H1 (cell line): ENCODE measurements around the gene AFG1L. TPM values are rescaled to one million over a fixed set of nuclear protein-coding genes. Genes with fewer than 3 reads are reported as not detected.

Experiments used
- CTCF ChIA-PET: fragments of 300-600 bp; sonication (Branson Sonifier 250); formaldehyde crosslinking; loops from one replicate; lab custom pipeline; 2021; ENCODE audit not compliant: partially characterized antibody; lab: Charles Lee
- POLR2A ChIA-PET: fragments of 300-600 bp; sonication (Branson Sonifier 250); formaldehyde crosslinking; loops from one replicate; lab custom pipeline; 2021; ENCODE audit warnings: inconsistent platforms; ENCODE audit not compliant: partially characterized antibody; lab: Charles Lee
- DNase-seq, 2 experiments: peaks; one replicate each; pipeline versions ENCODE4 v3.0.0 to v3.0.0-alpha.2; 2010 to 2022; ENCODE audit warnings: low spot score in 2 of 2, low read depth in 1 of 2, mixed read lengths in 1 of 2
- FAIRE-seq: peaks from 2 replicates; lab custom pipeline; 2011; peaks lifted over from hg19 to GRCh38; lab: Jason Lieb, UNC
- H2AFZ ChIP-seq: 2 replicates; pipeline ENCODE4 v1.8.1; 2012; ENCODE audit warnings: low read length, inconsistent platforms
- H2AK5ac ChIP-seq: 2 replicates; pipeline ENCODE4 v1.6.1; 2013; ENCODE audit warnings: low read depth, low read length
- H2BK120ac ChIP-seq: replicated peaks from 2 replicates; pipeline ENCODE3; 2013; ENCODE audit warnings: low read depth, low read length, inconsistent platforms
- H2BK12ac ChIP-seq: 2 replicates; pipeline ENCODE4 v1.6.1; 2013; ENCODE audit warnings: low read depth, low read length
- H2BK15ac ChIP-seq: 2 replicates; pipeline ENCODE4 v1.6.1; 2013; ENCODE audit warnings: low read length
- H2BK20ac ChIP-seq: 2 replicates; pipeline ENCODE4 v1.6.1; 2013; ENCODE audit warnings: low read length
- H2BK5ac ChIP-seq: 2 replicates; pipeline ENCODE4 v1.6.1; 2013; ENCODE audit warnings: low read depth, low read length
- H3K14ac ChIP-seq: 2 replicates; pipeline ENCODE4 v1.6.1; 2013; ENCODE audit warnings: inconsistent platforms; ENCODE audit not compliant: insufficient read length
- H3K18ac ChIP-seq: 2 replicates; pipeline ENCODE4 v1.6.1; 2013; ENCODE audit warnings: low read length; ENCODE audit errors: extremely low read depth
- H3K23ac ChIP-seq: 2 replicates; pipeline ENCODE4 v1.6.1; 2013; ENCODE audit warnings: inconsistent platforms; ENCODE audit not compliant: insufficient read length
- H3K23me2 ChIP-seq: 2 replicates; pipeline ENCODE4 v1.6.1; 2013; ENCODE audit warnings: low read depth, low read length
- H3K27ac ChIP-seq: 2 replicates; pipeline ENCODE4 v1.6.1; 2011; ENCODE audit warnings: low read depth, low read length, inconsistent platforms
- H3K27me3 ChIP-seq, 4 experiments: replicated peaks in 1 of 4; 1 replicate in 1 of 4; 2 replicates in 3 of 4; pipeline versions ENCODE4 v1.6.1 to v1.8.1; 2011 to 2013; ENCODE audit warnings: low read length in 3 of 4, mild to moderate bottlenecking in 3 of 4, inconsistent platforms in 2 of 4, mixed read lengths in 2 of 4, moderate library complexity in 1 of 4; ENCODE audit not compliant: control insufficient read depth in 3 of 4, insufficient read depth in 3 of 4; ENCODE audit errors: extremely low read depth in 1 of 4
- H3K36me3 ChIP-seq, 4 experiments: 2 replicates each; pipeline versions ENCODE4 v1.6.1 to v1.8.1; 2011 to 2013; ENCODE audit warnings: mild to moderate bottlenecking in 4 of 4, low read length in 3 of 4, moderate library complexity in 2 of 4, control low read depth in 1 of 4, inconsistent platforms in 1 of 4; ENCODE audit not compliant: insufficient read depth in 4 of 4, control insufficient read depth in 2 of 4
- H3K4ac ChIP-seq: replicated peaks from 2 replicates; pipeline ENCODE3; 2013; ENCODE audit warnings: low read length, low read depth, mixed read lengths, inconsistent platforms; ENCODE audit not compliant: insufficient read length
- H3K4me1 ChIP-seq, 4 experiments: replicated peaks in 1 of 4; 1 replicate in 1 of 4; 2 replicates in 3 of 4; pipeline versions ENCODE4 v1.6.1 to v1.8.1; 2011 to 2013; ENCODE audit warnings: low read length in 3 of 4, inconsistent platforms in 2 of 4, mixed read lengths in 1 of 4; ENCODE audit not compliant: insufficient read depth in 4 of 4, control insufficient read depth in 3 of 4
- H3K4me2 ChIP-seq, 2 experiments: 2 replicates each; pipeline versions ENCODE4 v1.6.1 to v1.8.1; 2011 to 2013; ENCODE audit warnings: low read depth in 2 of 2, low read length in 2 of 2, control low read depth in 1 of 2, inconsistent platforms in 1 of 2, mild to moderate bottlenecking in 1 of 2; ENCODE audit not compliant: insufficient read depth in 1 of 2
- H3K4me3 ChIP-seq, 4 experiments: fragments of 200-600, 300-600 bp in 1 of 4; sonication (generic), shearing (Covaris generic), sonication (Bioruptor Twin) in 1 of 4; 2 replicates each; pipeline versions ENCODE4 v1.5.1 to v1.8.1; 2011 to 2016; ENCODE audit warnings: low read length in 4 of 4, low read depth in 3 of 4, control low read depth in 2 of 4, inconsistent platforms in 2 of 4, mild to moderate bottlenecking in 2 of 4, mixed read lengths in 1 of 4, moderate library complexity in 1 of 4; ENCODE audit not compliant: insufficient read depth in 2 of 4; ENCODE audit errors: extremely low read depth in 1 of 4
- H3K56ac ChIP-seq: replicated peaks from 2 replicates; pipeline ENCODE3; 2013; ENCODE audit warnings: low read depth, mild to moderate bottlenecking, mixed read lengths, low read length, inconsistent platforms; ENCODE audit not compliant: insufficient read length
- H3K79me1 ChIP-seq: 2 replicates; pipeline ENCODE4 v1.6.1; 2013; ENCODE audit warnings: low read depth, low read length, control low read depth
- H3K79me2 ChIP-seq, 2 experiments: 2 replicates each; pipeline versions ENCODE4 v1.6.1 to v1.8.1; 2012 to 2013; ENCODE audit warnings: low read length in 2 of 2, mild to moderate bottlenecking in 2 of 2, inconsistent platforms in 1 of 2; ENCODE audit not compliant: insufficient read depth in 2 of 2, control insufficient read depth in 1 of 2
- H3K9ac ChIP-seq, 4 experiments: replicated peaks in 1 of 4; 1 replicate in 1 of 4; 2 replicates in 3 of 4; pipeline versions ENCODE4 v1.6.1 to v1.8.1; 2011 to 2013; ENCODE audit warnings: low read depth in 3 of 4, low read length in 3 of 4, control low read depth in 2 of 4, mild to moderate bottlenecking in 2 of 4, moderate library complexity in 2 of 4, inconsistent platforms in 1 of 4; ENCODE audit errors: extremely low read depth in 1 of 4
- H3K9me3 ChIP-seq, 2 experiments: 2 replicates each; pipeline versions ENCODE4 v1.6.1 to v1.8.1; 2012 to 2013; ENCODE audit warnings: mild to moderate bottlenecking in 2 of 2, moderate library complexity in 2 of 2, control low read depth in 1 of 2, inconsistent platforms in 1 of 2, low read depth in 1 of 2, low read length in 1 of 2, mixed read lengths in 1 of 2; ENCODE audit not compliant: insufficient read depth in 2 of 2
- H4K20me1 ChIP-seq, 2 experiments: replicated peaks in 1 of 2; 2 replicates each; pipeline versions ENCODE3 to v1.8.1; 2011 to 2013; ENCODE audit warnings: inconsistent platforms in 2 of 2, low read length in 2 of 2, mild to moderate bottlenecking in 1 of 2; ENCODE audit not compliant: insufficient read depth in 2 of 2, control insufficient read depth in 1 of 2
- H4K5ac ChIP-seq: 2 replicates; pipeline ENCODE4 v1.6.1; 2013; ENCODE audit warnings: low read length, low read depth, mixed read lengths, inconsistent platforms; ENCODE audit not compliant: insufficient read length
- H4K8ac ChIP-seq: 2 replicates; pipeline ENCODE4 v1.8.0; 2013; ENCODE audit warnings: mild to moderate bottlenecking, moderate library complexity, low read length, inconsistent platforms; ENCODE audit not compliant: insufficient read depth; ENCODE audit errors: extremely low read depth
- H4K91ac ChIP-seq: replicated peaks from 2 replicates; pipeline ENCODE3; 2013; ENCODE audit warnings: low read length, mixed read lengths, inconsistent platforms; ENCODE audit not compliant: insufficient read length
- ASH2L ChIP-seq: fragments of 200-600, 300-600 bp; sonication (generic); IDR thresholded peaks from one replicate; pipeline ENCODE4 v1.7.1; 2017; ENCODE audit warnings: low read length
- BRCA1 ChIP-seq: IDR thresholded peaks from 2 replicates; pipeline ENCODE4 v1.6.1; 2012; ENCODE audit warnings: low read depth, low read length, improper control_type of control experiment
- CBX8 ChIP-seq: fragments of 300-800, 300-1000 bp; sonication (generic); IDR thresholded peaks from 2 replicates; pipeline ENCODE4 v1.7.1; 2016; ENCODE audit warnings: low read depth, low read length, borderline replicate concordance
- GABPA ChIP-seq: IDR thresholded peaks from 2 replicates; pipeline ENCODE4 v1.6.1; 2011; ENCODE audit warnings: mild to moderate bottlenecking, low read length, moderate library complexity, borderline replicate concordance; ENCODE audit not compliant: insufficient read depth
- JUND ChIP-seq: IDR thresholded peaks from 2 replicates; pipeline ENCODE4 v1.6.1; 2011; ENCODE audit warnings: mild to moderate bottlenecking, improper control_type of control experiment, low read length
- KDM4A ChIP-seq: IDR thresholded peaks from one replicate; pipeline ENCODE4 v1.7.1; 2012; ENCODE audit warnings: low read depth, mild to moderate bottlenecking, moderate library complexity, low read length, inconsistent platforms; ENCODE audit not compliant: severe bottlenecking
- POLR2A ChIP-seq, 2 experiments: IDR thresholded peaks; 1 replicate in 1 of 2; 2 replicates in 1 of 2; pipeline ENCODE4 v1.6.1; 2011; ENCODE audit warnings: low read depth in 2 of 2, low read length in 2 of 2, mild to moderate bottlenecking in 2 of 2; ENCODE audit errors: control extremely low read depth in 1 of 2
- RBBP5 ChIP-seq: IDR thresholded peaks from 2 replicates; pipeline ENCODE4 v1.7.1; 2012; ENCODE audit warnings: low read depth, mild to moderate bottlenecking, inconsistent platforms, low read length, moderate library complexity, borderline replicate concordance
- SAP30 ChIP-seq: fragments of 300-600 bp; sonication (generic); IDR thresholded peaks from 2 replicates; pipeline ENCODE4 v1.7.1; 2012; ENCODE audit warnings: low read length, moderate library complexity, mild to moderate bottlenecking, inconsistent platforms; ENCODE audit not compliant: insufficient read depth, insufficient replicate concordance
- SIN3A ChIP-seq, 2 experiments: IDR thresholded peaks in 1 of 2; conservative IDR thresholded peaks in 1 of 2; 2 replicates each; pipeline ENCODE4 v1.6.1; 2011 to 2012; ENCODE audit warnings: low read length in 2 of 2, improper control_type of control experiment in 1 of 2, low read depth in 1 of 2, mild to moderate bottlenecking in 1 of 2
- SIX5 ChIP-seq: IDR thresholded peaks from 2 replicates; pipeline ENCODE4 v1.6.1; 2011; ENCODE audit warnings: mild to moderate bottlenecking, low read depth, low read length
- SP2 ChIP-seq: IDR thresholded peaks from 2 replicates; pipeline ENCODE4 v1.6.1; 2012; ENCODE audit warnings: mild to moderate bottlenecking, low read length, inconsistent platforms
- USF2 ChIP-seq: IDR thresholded peaks from 2 replicates; pipeline ENCODE4 v1.6.1; 2011; ENCODE audit warnings: low read length, improper control_type of control experiment
- ZNF274 ChIP-seq: IDR thresholded peaks from 2 replicates; pipeline ENCODE4 v1.7.0; 2012; ENCODE audit warnings: low read length, borderline replicate concordance; ENCODE audit errors: extremely low read depth
- polyA plus RNA-seq, 7 experiments: library from polyadenylated mRNA; depleted of rRNA in 3 of 7; stranded (reverse) in 5 of 7; unstranded in 2 of 7; fragments of >200 nt in 5 of 7; fragments of 200-250 nt in 2 of 7; gene quantifications; 1 replicate in 5 of 7; 2 replicates in 1 of 7; 4 replicates in 1 of 7; pipeline versions ENCODE4 v1.2.1 to v1.2.3, GENCODE V29; 2011 to 2013; ENCODE audit warnings: missing spikeins in 2 of 7, mixed read lengths in 2 of 7
- total RNA-seq: library from RNA; stranded (reverse); fragmentation: NEBNext Ultra II Directional; extraction: Animal tissue kit (Norgen Biotek cat#: 25700); gene quantifications from 2 replicates; pipeline ENCODE4 v1.2.1, GENCODE V29; 2021

AFG1L gene
- total and polyA plus RNA-seq, 2 of the 8 experiments (the other 6 are each of a cell fraction or from before 2014, with no cell fraction given), result 0.98 to 5.7 TPM

DNA sequence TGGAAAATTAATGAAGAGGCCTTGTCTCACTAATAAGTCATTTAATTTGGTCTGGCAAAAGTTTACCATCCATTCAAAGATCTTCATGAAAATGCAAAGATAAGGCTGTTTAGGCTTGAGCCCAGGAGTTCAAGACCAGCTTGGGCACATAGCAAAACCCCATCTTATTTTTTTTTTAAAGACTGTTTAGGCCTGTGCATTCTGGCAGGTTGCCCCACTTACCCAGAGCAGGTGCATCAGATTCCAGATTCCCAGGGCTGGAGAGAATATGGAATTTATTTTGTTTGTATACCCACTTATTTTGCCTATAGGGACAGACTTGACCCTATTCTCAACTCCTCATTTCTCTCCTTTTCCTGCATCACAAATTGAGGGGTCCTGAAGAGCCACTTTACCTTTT, 271.6 kb downstream of the AFG1L start:
- Histone ChIP-seq H3K14ac (no peak overlapping the region), H3K4me2 (no peak overlapping the region), H2BK5ac (no peak overlapping the region), H4K5ac (no peak overlapping the region), H3K4me1 (peaks cover 0 to 8% (median 1%) of the 10 kb centered on the region in 4 experiments; a peak in 4 of 7 replicates), H2BK120ac (no peak overlapping the region), H2BK20ac (no peak overlapping the region), H3K27ac (no peak overlapping the region), H3K27me3 (peaks cover 0 to 10% (median 5%) of the 10 kb centered on the region in 4 experiments; a peak in 5 of 7 replicates), H3K18ac (no peak overlapping the region), H4K91ac (no peak overlapping the region), H3K36me3 (peaks cover 0 to 7% (median 3%) of the 10 kb centered on the region in 4 experiments; a peak in 2 of 8 replicates), H2BK15ac (no peak overlapping the region), H2BK12ac (no peak overlapping the region), H3K56ac (no peak overlapping the region), H3K23ac (no peak overlapping the region), H4K20me1 (peaks cover 8% of the 10 kb centered on the region in 2 experiments), H2AFZ (no peak overlapping the region), H4K8ac (no peak overlapping the region), H3K23me2 (peaks cover 5% of the 10 kb centered on the region; the same call in 1 of the 2 replicates), H3K4ac (no peak overlapping the region), H3K9ac (no peak overlapping the region), H3K4me3 (no peak overlapping the region), H3K79me1 (peaks cover 3% of the 10 kb centered on the region; the same call in 1 of the 2 replicates), H3K79me2 (peaks cover 3 to 84% of the 10 kb centered on the region in 2 experiments), H3K9me3 (no peaks in the 10 kb centered on the region), H2AK5ac (no peak overlapping the region)
- ChIA-PET CTCF (interaction anchor here (0.7 to 1.9 kb wide), 6 partner anchors 16 to 271 kb away, joined by 3 to 7 read pairs (median 4); no protein-coding TSS in a partner anchor), POLR2A (interaction anchor here (1.4 to 1.7 kb wide), 3 partner anchors 10 to 23 kb away, joined by 4 to 8 read pairs (median 5); no protein-coding TSS in a partner anchor)
- DNase-seq, result no peak
- FAIRE-seq, result no peak
- TF ChIP-seq ASH2L (no peak), CBX8 (no peak), BRCA1 (no peak), POLR2A (IDR thresholded peaks at IDR 0.05; ENCODE audit: control extremely low read depth in 1 of 2, low read depth in 2 of 2, low read length in 2 of 2) (no peak), RBBP5 (no peak), SIN3A (conservative IDR thresholded peaks at IDR 0.05 in 1 of 2, IDR thresholded peaks at IDR 0.05 in 1 of 2; ENCODE audit: low read depth in 1 of 2, low read length in 2 of 2) (no peak), JUND (no peak), SP2 (no peak), KDM4A (no peak), GABPA (no peak), USF2 (no peak), SIX5 (no peak), ZNF274 (no peak), SAP30 (no peak)
